Panc1 (cell line): Measurements from ENCODE around the gene NT5DC1. TPM values are rescaled to one million over a fixed set of nuclear protein-coding genes. Genes with fewer than 3 reads are reported as not detected.
A peak's percentile ranks its signal among the peaks of the same experiment; 100 is the strongest.

Source experiments
- ATAC-seq: fragments of 200-7000 bp; cut with Tn5 transposase; 2 replicates; pipeline ENCODE4 v1.9.1; 2020; ENCODE audit warnings: mild to moderate bottlenecking, moderate library complexity
- BruUV-seq: library from RNA; stranded (reverse); fragments of 400-500 nt; replicated peaks from 2 replicates; lab custom pipeline; 2021; lab: Mats Ljungman, UMichigan
- CTCF ChIA-PET: fragments of 300-600 bp; sonication (Branson Sonifier 250); formaldehyde crosslinking; loops from one replicate; lab custom pipeline; 2022; ENCODE audit warnings: antibody characterized with exemption; lab: Charles Lee
- POLR2A ChIA-PET: fragments of 300-600 bp; sonication (Branson Sonifier 250); formaldehyde crosslinking; loops from one replicate; lab custom pipeline; 2022; ENCODE audit warnings: antibody characterized with exemption; lab: Charles Lee
- DNase-seq: peaks from one replicate; pipeline ENCODE4 v3.0.0-alpha.2; 2010; ENCODE audit warnings: low read depth, low spot score
- H3K27ac ChIP-seq: 2 replicates; pipeline ENCODE4 v1.5.1; 2011; ENCODE audit warnings: mild to moderate bottlenecking, low read length, inconsistent platforms
- H3K27me3 ChIP-seq: fragments of 200-500 bp; sonication (Bioruptor generic); 2 replicates; pipeline ENCODE4 v1.6.0; 2014; ENCODE audit warnings: low read length, inconsistent platforms; ENCODE audit not compliant: control insufficient read depth, insufficient read depth
- H3K36me3 ChIP-seq: fragments of 200-500 bp; sonication (Bioruptor generic); 2 replicates; pipeline ENCODE4 v1.5.1; 2014; ENCODE audit warnings: inconsistent platforms, mild to moderate bottlenecking, low read length, moderate library complexity; ENCODE audit not compliant: control insufficient read depth, insufficient read depth
- H3K4me1 ChIP-seq: 2 replicates; pipeline ENCODE4 v1.5.1; 2011; ENCODE audit warnings: inconsistent platforms, mild to moderate bottlenecking, low read length, moderate library complexity; ENCODE audit not compliant: control insufficient read depth, insufficient read depth
- H3K4me3 ChIP-seq, 2 experiments: 2 replicates each; pipeline ENCODE4 v1.5.1; 2011 to 2012; ENCODE audit warnings: low read depth in 2 of 2, low read length in 2 of 2, mild to moderate bottlenecking in 2 of 2, inconsistent platforms in 1 of 2, moderate library complexity in 1 of 2
- H3K9me3 ChIP-seq: fragments of 200-500 bp; sonication (Bioruptor generic); 2 replicates; pipeline ENCODE4 v1.5.1; 2014; ENCODE audit warnings: low read depth, mild to moderate bottlenecking, inconsistent platforms, low read length, moderate library complexity; ENCODE audit not compliant: control insufficient read depth, insufficient read depth
- CTCF ChIP-seq: fragments of 450-650 bp; IDR thresholded peaks from 2 replicates; pipeline ENCODE4 v1.5.1; 2017; ENCODE audit warnings: mild to moderate bottlenecking
- POLR2AphosphoS5 ChIP-seq: IDR thresholded peaks from 2 replicates; pipeline ENCODE4 v1.6.1; 2012; ENCODE audit warnings: mild to moderate bottlenecking, low read depth, low read length, moderate library complexity
- SIN3A ChIP-seq: IDR thresholded peaks from 2 replicates; pipeline ENCODE4 v1.6.1; 2012; ENCODE audit warnings: low read depth, mild to moderate bottlenecking, low read length, moderate library complexity, borderline replicate concordance; ENCODE audit not compliant: insufficient read depth
- TCF7L2 ChIP-seq: IDR thresholded peaks from 2 replicates; pipeline ENCODE4 v1.6.1; 2011; ENCODE audit warnings: mild to moderate bottlenecking, low read depth, low read length, inconsistent platforms
- in situ Hi-C: cut with HindIII; loops from 2 replicates; pipeline ENCODE4 v1.10.0; 2016; ENCODE audit warnings: low sequenced_read_pairs, low pct_unique_long_range_greater_than_20kb
- intact Hi-C: fragments of 100-400 bp; cut with micrococcal nuclease; formaldehyde crosslinking; loops from one replicate; pipeline ENCODE4 v1.10.0; 2022; ENCODE audit not compliant: unreplicated experiment
- total RNA-seq: library from RNA; stranded (reverse); gene quantifications from one replicate; pipeline ENCODE4 v1.2.1, GENCODE V29; 2021; ENCODE audit not compliant: unreplicated experiment
- TF ChIP-seq, protein P1 (sequence below), 2 experiments: IDR thresholded peaks; 2 replicates each; pipeline ENCODE4 v1.6.1; 2011 to 2012; ENCODE audit warnings: low read depth in 2 of 2, control low read depth in 1 of 2, low read length in 1 of 2, mild to moderate bottlenecking in 1 of 2, moderate library complexity in 1 of 2; ENCODE audit not compliant: insufficient read depth in 1 of 2

The NT5DC1 gene
- total RNA-seq, 1 experiment from 2014 or later, result 79.1 TPM

DNA sequence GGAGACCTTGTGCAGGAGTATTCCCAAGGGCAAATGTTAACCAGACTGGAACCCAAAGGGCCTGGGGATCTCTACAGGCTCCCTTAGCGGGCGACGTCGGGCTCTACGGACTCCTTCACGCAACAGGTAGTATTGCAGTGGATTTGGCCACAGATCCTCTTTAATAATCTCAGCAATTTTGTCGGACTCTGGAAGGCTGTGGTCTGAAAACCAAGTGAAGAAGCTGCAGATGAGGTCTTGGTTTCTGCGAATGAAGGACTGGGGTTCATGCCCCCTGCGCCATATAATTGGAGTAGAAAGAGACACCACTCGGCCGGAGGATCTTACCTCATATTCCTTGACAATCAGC is 177.8 kb downstream of the NT5DC1 start:
- peak overlapping the region; percentile 91 to 92 for H3K4me3 ChIP-seq
- DNase-seq (no peak), ATAC-seq (0 out of 2 replicates have a peak, but pooled peaks have one; percentile 9)
- no peaks in the 10 kb centered on the region for H3K9me3 ChIP-seq
- CTCF ChIA-PET, result interaction anchor here (1.5 to 1.8 kb wide), 2 partner anchors 9 to 10 kb away, joined by 3 to 9 read pairs; no protein-coding TSS in a partner anchor
- BruUV-seq, result no TSS peak
- peaks cover 28% of the 10 kb centered on the region for H3K4me1 ChIP-seq
- POLR2A ChIA-PET, result interaction anchor here (0.5 kb wide), 1 partner anchor 28 kb away, joined by 9 read pairs; no protein-coding TSS in a partner anchor
- intact Hi-C loops (no loop called here), in situ Hi-C loops (no loop called here)
- H3K27ac ChIP-seq, result peak overlapping the region; percentile 98
- TF ChIP-seq TCF7L2 (no peak), SIN3A (no peak), CTCF (no peak), POLR2AphosphoS5 (no peak)
- TF ChIP-seq, protein P1, sequence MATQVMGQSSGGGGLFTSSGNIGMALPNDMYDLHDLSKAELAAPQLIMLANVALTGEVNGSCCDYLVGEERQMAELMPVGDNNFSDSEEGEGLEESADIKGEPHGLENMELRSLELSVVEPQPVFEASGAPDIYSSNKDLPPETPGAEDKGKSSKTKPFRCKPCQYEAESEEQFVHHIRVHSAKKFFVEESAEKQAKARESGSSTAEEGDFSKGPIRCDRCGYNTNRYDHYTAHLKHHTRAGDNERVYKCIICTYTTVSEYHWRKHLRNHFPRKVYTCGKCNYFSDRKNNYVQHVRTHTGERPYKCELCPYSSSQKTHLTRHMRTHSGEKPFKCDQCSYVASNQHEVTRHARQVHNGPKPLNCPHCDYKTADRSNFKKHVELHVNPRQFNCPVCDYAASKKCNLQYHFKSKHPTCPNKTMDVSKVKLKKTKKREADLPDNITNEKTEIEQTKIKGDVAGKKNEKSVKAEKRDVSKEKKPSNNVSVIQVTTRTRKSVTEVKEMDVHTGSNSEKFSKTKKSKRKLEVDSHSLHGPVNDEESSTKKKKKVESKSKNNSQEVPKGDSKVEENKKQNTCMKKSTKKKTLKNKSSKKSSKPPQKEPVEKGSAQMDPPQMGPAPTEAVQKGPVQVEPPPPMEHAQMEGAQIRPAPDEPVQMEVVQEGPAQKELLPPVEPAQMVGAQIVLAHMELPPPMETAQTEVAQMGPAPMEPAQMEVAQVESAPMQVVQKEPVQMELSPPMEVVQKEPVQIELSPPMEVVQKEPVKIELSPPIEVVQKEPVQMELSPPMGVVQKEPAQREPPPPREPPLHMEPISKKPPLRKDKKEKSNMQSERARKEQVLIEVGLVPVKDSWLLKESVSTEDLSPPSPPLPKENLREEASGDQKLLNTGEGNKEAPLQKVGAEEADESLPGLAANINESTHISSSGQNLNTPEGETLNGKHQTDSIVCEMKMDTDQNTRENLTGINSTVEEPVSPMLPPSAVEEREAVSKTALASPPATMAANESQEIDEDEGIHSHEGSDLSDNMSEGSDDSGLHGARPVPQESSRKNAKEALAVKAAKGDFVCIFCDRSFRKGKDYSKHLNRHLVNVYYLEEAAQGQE (IDR thresholded peaks at IDR 0.05; ENCODE audit: insufficient read depth in 1 of 2, low read depth in 2 of 2, low read length in 1 of 2), result no peak
- no peaks in the 10 kb centered on the region for H3K27me3 ChIP-seq
- peaks cover 8% of the 10 kb centered on the region for H3K36me3 ChIP-seq

DNA sequence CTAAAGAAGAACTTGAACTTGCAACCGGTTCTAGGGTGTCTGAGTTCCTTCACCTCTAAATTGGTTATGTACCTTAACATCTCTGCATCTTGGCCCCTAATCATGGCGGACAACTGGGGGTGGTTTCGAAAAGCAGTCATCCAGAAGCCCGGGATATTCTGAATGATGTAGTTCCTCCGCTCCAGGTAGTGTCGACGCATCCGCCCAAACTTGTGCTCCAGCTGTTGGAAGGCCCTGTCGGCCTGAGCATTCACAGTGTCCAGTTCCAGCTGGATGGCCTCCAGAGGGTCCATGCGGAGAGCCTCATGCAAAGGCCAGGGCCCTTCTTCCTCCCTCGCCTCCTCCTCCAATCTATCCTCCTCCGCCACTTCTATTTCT is 178.2 kb downstream of the NT5DC1 start:
- no peak for DNase-seq
- Histone ChIP-seq H3K36me3 (peaks cover 8% of the 10 kb centered on the region), H3K27ac (peak overlapping the region; percentile 98), H3K4me1 (peaks cover 28% of the 10 kb centered on the region), H3K4me3 (peak overlapping the region; percentile 91 to 92), H3K27me3 (no peaks in the 10 kb centered on the region), H3K9me3 (no peaks in the 10 kb centered on the region)
- POLR2A ChIA-PET, result no interaction called here
- CTCF ChIA-PET, result interaction anchor here (1.5 to 2.5 kb wide), 2 partner anchors 9 to 11 kb away, joined by 3 to 8 read pairs; no protein-coding TSS in a partner anchor
- BruUV-seq, result no TSS peak
- no peak for TF ChIP-seq TCF7L2
- TF ChIP-seq, protein P1 (IDR thresholded peaks at IDR 0.05; ENCODE audit: insufficient read depth in 1 of 2, low read depth in 2 of 2, low read length in 1 of 2), result no peak
- TF ChIP-seq CTCF, result no peak
- TF ChIP-seq SIN3A, result no peak
- TF ChIP-seq POLR2AphosphoS5, result no peak
- peak; percentile 23 for ATAC-seq
- intact Hi-C loops (no loop called here), in situ Hi-C loops (no loop called here)
